Mesothelial cell of epicardium (in vitro differentiated cells): ENCODE data around the gene COL5A1. TPM values are rescaled to one million over a fixed set of nuclear protein-coding genes. Genes with fewer than 3 reads are reported as not detected.

ENCODE experiments used
- DNase-seq, 2 experiments: peaks; one replicate each; pipeline ENCODE4 v3.0.0; 2021; ENCODE audit warnings: low spot score in 2 of 2; ENCODE audit not compliant: unreplicated experiment in 2 of 2
- H3K27ac Mint-ChIP-seq: 2 replicates; pipeline ENCODE4 v1.8.0; 2021; ENCODE audit warnings: mixed read lengths
- H3K27me3 Mint-ChIP-seq: 2 replicates; pipeline ENCODE4 v1.8.0; 2021; ENCODE audit warnings: low read depth, mixed read lengths
- H3K36me3 Mint-ChIP-seq: 2 replicates; pipeline ENCODE4 v1.8.0; 2021; ENCODE audit warnings: mixed read lengths
- H3K4me1 Mint-ChIP-seq: 2 replicates; pipeline ENCODE4 v1.8.0; 2021; ENCODE audit warnings: mixed read lengths
- H3K4me3 Mint-ChIP-seq: 2 replicates; pipeline ENCODE4 v1.8.0; 2021; ENCODE audit warnings: mild to moderate bottlenecking, moderate library complexity, mixed read lengths
- H3K9me3 Mint-ChIP-seq: 2 replicates; pipeline ENCODE4 v1.8.0; 2021; ENCODE audit warnings: mixed read lengths
- total RNA-seq: library from RNA; stranded (reverse); gene quantifications from 3 replicates; pipeline ENCODE4 v1.2.1, GENCODE V29; 2021
- TF ChIP-seq, protein P1 (sequence below): fragments of 200-600 bp; sonication (generic); IDR thresholded peaks from one replicate; pipeline ENCODE4 v1.5.0; 2021; ENCODE audit warnings: antibody characterized with exemption; ENCODE audit not compliant: unreplicated experiment

Gene COL5A1
- total RNA-seq, 1 donor from 2014 or later, result 605 TPM

DNA sequence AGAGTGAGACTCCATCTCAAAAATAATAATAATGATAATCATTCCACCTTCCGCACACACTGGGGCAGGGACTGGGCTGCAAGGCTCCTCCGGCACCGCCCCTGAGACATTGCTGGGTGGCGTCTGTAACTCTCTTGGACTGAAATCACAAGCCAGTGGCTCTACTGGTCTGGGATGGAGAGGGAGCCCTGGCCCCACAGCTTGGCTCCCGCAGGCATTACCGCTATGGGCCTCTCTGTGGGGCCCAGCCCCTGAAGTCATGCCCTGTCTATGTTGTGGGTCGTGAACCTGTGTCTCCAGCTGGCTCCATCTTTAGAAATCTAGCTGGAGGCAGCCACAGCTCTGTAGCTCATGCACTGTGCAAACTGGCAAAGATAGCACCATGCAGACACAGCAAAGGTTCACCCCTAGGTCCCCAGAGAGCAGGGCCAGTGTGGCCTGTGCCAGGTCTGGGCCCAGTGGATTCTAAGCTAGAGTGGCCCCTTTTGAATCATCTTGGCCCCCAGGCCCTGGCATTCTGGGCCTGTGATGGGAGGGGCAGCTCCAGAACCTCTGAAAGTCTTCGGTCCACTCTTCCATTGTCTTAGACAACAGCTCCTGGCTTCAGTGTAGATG, 36.1 kb upstream of the COL5A1 start:
- no peak overlapping the region for H3K4me3 Mint-ChIP-seq
- peaks cover 47% of the 10 kb centered on the region for H3K4me1 Mint-ChIP-seq
- H3K27me3 Mint-ChIP-seq, result no peaks in the 10 kb centered on the region
- H3K36me3 Mint-ChIP-seq, result no peaks in the 10 kb centered on the region
- TF ChIP-seq, protein P1, sequence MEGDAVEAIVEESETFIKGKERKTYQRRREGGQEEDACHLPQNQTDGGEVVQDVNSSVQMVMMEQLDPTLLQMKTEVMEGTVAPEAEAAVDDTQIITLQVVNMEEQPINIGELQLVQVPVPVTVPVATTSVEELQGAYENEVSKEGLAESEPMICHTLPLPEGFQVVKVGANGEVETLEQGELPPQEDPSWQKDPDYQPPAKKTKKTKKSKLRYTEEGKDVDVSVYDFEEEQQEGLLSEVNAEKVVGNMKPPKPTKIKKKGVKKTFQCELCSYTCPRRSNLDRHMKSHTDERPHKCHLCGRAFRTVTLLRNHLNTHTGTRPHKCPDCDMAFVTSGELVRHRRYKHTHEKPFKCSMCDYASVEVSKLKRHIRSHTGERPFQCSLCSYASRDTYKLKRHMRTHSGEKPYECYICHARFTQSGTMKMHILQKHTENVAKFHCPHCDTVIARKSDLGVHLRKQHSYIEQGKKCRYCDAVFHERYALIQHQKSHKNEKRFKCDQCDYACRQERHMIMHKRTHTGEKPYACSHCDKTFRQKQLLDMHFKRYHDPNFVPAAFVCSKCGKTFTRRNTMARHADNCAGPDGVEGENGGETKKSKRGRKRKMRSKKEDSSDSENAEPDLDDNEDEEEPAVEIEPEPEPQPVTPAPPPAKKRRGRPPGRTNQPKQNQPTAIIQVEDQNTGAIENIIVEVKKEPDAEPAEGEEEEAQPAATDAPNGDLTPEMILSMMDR, result no peak
- H3K27ac Mint-ChIP-seq, result peak overlapping the region; percentile 47
- H3K9me3 Mint-ChIP-seq, result no peaks in the 10 kb centered on the region
- DNase-seq, result no peak

DNA sequence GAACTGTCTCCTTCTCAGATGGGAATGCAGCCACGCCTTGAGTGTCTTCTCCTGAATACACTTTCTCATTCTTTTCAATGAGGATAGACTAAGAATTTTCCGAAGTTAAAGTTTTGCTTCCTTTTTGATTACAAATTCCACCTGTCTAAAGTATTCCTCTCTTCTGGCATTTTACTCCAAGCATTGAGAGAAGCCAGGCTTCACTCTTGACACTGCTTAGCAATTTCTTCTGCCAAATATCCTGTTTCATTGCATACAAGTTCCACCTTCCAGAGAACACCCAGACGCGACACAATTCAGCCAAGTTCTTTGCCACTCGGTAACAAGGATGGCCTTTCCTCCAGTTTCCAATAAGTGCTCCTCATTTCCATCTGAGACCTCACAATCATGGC, 35.6 kb upstream of the COL5A1 start:
- no peaks in the 10 kb centered on the region for H3K9me3 Mint-ChIP-seq
- no peak for DNase-seq
- H3K27ac Mint-ChIP-seq, result no peak overlapping the region
- peaks cover 51% of the 10 kb centered on the region for H3K4me1 Mint-ChIP-seq
- TF ChIP-seq, protein P1, result no peak
- no peak overlapping the region for H3K4me3 Mint-ChIP-seq
- no peaks in the 10 kb centered on the region for H3K27me3 Mint-ChIP-seq
- no peaks in the 10 kb centered on the region for H3K36me3 Mint-ChIP-seq

DNA sequence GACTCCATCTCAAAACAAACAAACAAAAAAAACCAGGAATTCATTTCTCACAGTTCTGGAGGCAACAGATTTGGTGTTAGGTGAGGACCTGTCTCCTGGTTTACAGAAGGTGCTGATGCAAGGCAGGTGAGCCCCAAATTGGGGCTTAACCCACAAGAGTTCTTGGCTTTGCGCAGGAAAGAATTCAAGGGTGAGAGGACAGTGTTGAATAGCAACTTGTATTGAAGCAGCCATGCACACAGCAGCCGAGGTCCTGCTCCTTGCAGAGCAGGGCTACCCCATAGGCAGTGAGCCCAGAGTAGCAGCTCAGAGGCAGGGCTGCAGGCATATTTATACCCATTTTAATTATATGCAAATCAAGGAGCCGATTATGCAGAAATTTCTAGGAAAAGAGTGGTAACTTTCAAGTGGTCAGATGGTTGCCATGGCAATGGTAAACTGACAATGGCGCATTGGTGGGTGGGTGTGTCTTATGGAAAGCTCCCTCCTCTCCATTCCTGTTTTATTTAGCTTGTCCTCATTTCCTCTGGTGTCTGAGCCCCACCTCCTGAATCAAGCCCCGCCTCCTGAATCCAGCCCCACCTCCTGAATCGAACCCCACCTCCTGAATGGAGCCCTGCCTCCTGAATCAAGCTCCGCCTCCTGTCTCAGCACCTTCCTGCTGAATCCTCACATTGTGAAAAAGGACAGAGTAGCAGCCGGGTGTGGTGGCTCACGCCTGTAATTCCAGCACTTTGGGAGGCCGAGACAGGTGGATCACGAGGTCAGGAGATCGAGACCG, 34.5 kb upstream of the COL5A1 start:
- Mint-ChIP-seq H3K4me1 (peaks cover 43% of the 10 kb centered on the region), H3K4me3 (no peak overlapping the region), H3K27ac (no peak overlapping the region), H3K27me3 (no peaks in the 10 kb centered on the region), H3K9me3 (peaks cover 5% of the 10 kb centered on the region), H3K36me3 (peaks cover 4% of the 10 kb centered on the region)
- no peak for DNase-seq
- TF ChIP-seq, protein P1, result no peak

DNA sequence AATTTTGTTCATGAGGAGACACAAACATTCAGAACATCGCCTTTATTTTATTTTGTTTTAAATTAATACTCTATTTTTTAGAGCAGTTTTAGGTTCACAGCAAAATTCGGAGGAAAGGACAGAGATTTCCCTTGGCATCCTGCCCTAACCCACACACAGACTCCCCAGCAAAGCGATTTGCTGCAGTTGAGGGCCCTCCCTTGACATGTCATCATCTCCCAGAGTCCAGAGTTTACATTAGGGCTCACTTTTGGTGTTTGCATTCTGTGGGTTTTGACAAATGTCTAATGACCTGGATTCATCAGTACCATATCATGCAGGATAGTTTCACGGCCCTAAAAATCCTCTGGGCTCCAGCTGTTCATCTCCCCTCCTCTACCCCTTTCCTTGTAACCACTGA, 33.6 kb upstream of the COL5A1 start:
- H3K4me3 Mint-ChIP-seq, result no peak overlapping the region
- TF ChIP-seq, protein P1, result no peak
- H3K9me3 Mint-ChIP-seq, result peaks cover 13% of the 10 kb centered on the region
- peaks cover 35% of the 10 kb centered on the region for H3K4me1 Mint-ChIP-seq
- peaks cover 10% of the 10 kb centered on the region for H3K36me3 Mint-ChIP-seq
- H3K27me3 Mint-ChIP-seq, result no peaks in the 10 kb centered on the region
- no peak overlapping the region for H3K27ac Mint-ChIP-seq
- DNase-seq, result no peak

DNA sequence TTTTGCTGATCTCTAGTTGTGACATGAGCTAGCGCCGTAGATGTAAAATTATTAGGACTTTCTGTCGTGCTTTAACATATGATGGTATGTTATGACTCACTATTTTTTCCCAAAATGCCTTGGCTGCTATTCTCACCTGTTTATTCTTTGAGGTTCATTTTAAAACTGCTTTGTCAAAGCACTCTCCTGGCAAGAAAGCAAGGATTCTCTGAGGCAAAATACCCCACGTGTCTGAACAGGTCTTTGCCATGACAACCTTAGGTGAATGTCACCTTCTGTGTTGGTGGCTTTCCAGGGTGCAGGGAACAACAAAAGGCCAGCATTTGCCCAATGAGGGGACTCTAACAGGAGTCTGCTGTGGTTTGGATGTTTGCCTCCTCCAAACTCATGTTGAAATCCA, 30.6 kb upstream of the COL5A1 start:
- no peak for DNase-seq
- peaks cover 27% of the 10 kb centered on the region for H3K9me3 Mint-ChIP-seq
- H3K36me3 Mint-ChIP-seq, result peaks cover 10% of the 10 kb centered on the region
- H3K4me1 Mint-ChIP-seq, result peaks cover 12% of the 10 kb centered on the region
- H3K27ac Mint-ChIP-seq, result no peak overlapping the region
- TF ChIP-seq, protein P1, result no peak
- no peaks in the 10 kb centered on the region for H3K27me3 Mint-ChIP-seq
- H3K4me3 Mint-ChIP-seq, result no peak overlapping the region
